Suprapubic skin (tissue), 4 donors: ENCODE data around the gene DPYD. TPM values are rescaled to one million over a fixed set of nuclear protein-coding genes. Genes with fewer than 3 reads are reported as not detected.

Experiments used
- DNase-seq, 2 donors: peaks; one replicate each; pipeline ENCODE4 v3.0.0-alpha.2; 2019; ENCODE audit warnings: low spot score in 2 of 2
- H3K27ac ChIP-seq: fragments of 200-600 bp; sonication (generic); one replicate; pipeline ENCODE4 v1.5.1; 2019
- H3K27me3 ChIP-seq: fragments of 200-600 bp; sonication (generic); one replicate; pipeline ENCODE4 v1.5.1; 2019
- H3K36me3 ChIP-seq: fragments of 200-600 bp; sonication (generic); one replicate; pipeline ENCODE4 v1.5.1; 2019
- H3K4me1 ChIP-seq: fragments of 200-600 bp; sonication (generic); one replicate; pipeline ENCODE4 v1.5.1; 2019
- H3K4me3 ChIP-seq: fragments of 200-600 bp; sonication (generic); one replicate; pipeline ENCODE4 v1.5.1; 2019; ENCODE audit warnings: mild to moderate bottlenecking
- H3K9me3 ChIP-seq: fragments of 200-600 bp; sonication (generic); one replicate; pipeline ENCODE4 v1.5.1; 2019
- CTCF ChIP-seq, 2 donors: fragments of 200-600 bp in 1 of 2; fragments of 450-650 bp in 1 of 2; sonication (generic) in 1 of 2; IDR thresholded peaks; one replicate each; pipeline ENCODE4 v1.5.1; 2016 to 2019; ENCODE audit warnings: antibody characterized with exemption in 2 of 2, mild to moderate bottlenecking in 1 of 2, moderate library complexity in 1 of 2
- EP300 ChIP-seq: sonication (generic); formaldehyde crosslinking; IDR thresholded peaks from one replicate; pipeline ENCODE4 v1.6.1; 2017; ENCODE audit warnings: antibody characterized with exemption
- POLR2A ChIP-seq, 2 donors: fragments of 450-650 bp; IDR thresholded peaks; one replicate each; pipeline ENCODE4 v1.6.1; 2017; ENCODE audit warnings: antibody characterized with exemption in 2 of 2, mild to moderate bottlenecking in 2 of 2, moderate library complexity in 2 of 2
- POLR2AphosphoS5 ChIP-seq, 3 donors: sonication (generic); formaldehyde crosslinking; IDR thresholded peaks; one replicate each; pipeline ENCODE4 v1.6.1; 2017; ENCODE audit warnings: antibody characterized with exemption in 3 of 3
- WGBS: methylation state at CpG from one replicate; pipeline ENCODE4 v1.1.5; 2018; 5-methylcytosine and 5-hydroxymethylcytosine counted together
- total RNA-seq, 4 donors: library from RNA; depleted of rRNA; stranded (reverse); fragments of >200 nt; gene quantifications; one replicate each; pipeline ENCODE4 v1.1.0, GENCODE V29; 2016

The DPYD gene
- total RNA-seq, 4 donors from 2014 or later, result 10.1 to 31.9 (median 11.6) TPM

GRCh38 chr1:97093741-97094140, 827.1 kb downstream of the DPYD start:
- 36% methylated on average over 3 of the region's 3 CpGs for WGBS
- TF ChIP-seq EP300 (no peak), POLR2AphosphoS5 (IDR thresholded peaks at IDR 0.05) (no peak), POLR2A (IDR thresholded peaks at IDR 0.05) (no peak), CTCF (IDR thresholded peaks at IDR 0.05) (no peak)
- Histone ChIP-seq H3K4me3 (no peak overlapping the region), H3K36me3 (no peaks in the 10 kb centered on the region), H3K4me1 (peaks cover 2% of the 10 kb centered on the region), H3K9me3 (no peaks in the 10 kb centered on the region), H3K27me3 (no peaks in the 10 kb centered on the region), H3K27ac (no peak overlapping the region)
- DNase-seq, result no peak

GRCh38 chr1:97092824-97093223, 828.0 kb downstream of the DPYD start:
- Histone ChIP-seq H3K4me3 (no peak overlapping the region), H3K9me3 (no peaks in the 10 kb centered on the region), H3K36me3 (no peaks in the 10 kb centered on the region), H3K4me1 (peaks cover 2% of the 10 kb centered on the region), H3K27me3 (no peaks in the 10 kb centered on the region), H3K27ac (no peak overlapping the region)
- DNase-seq, result no peak
- TF ChIP-seq EP300 (no peak), POLR2AphosphoS5 (IDR thresholded peaks at IDR 0.05) (no peak), CTCF (IDR thresholded peaks at IDR 0.05) (no peak), POLR2A (IDR thresholded peaks at IDR 0.05) (no peak)

GRCh38 chr1:97091679-97092078, 829.2 kb downstream of the DPYD start:
- H3K36me3 ChIP-seq, result no peaks in the 10 kb centered on the region
- H3K4me3 ChIP-seq, result no peak overlapping the region
- no peak overlapping the region for H3K27ac ChIP-seq
- no peak for DNase-seq
- no peaks in the 10 kb centered on the region for H3K9me3 ChIP-seq
- peaks cover 2% of the 10 kb centered on the region for H3K4me1 ChIP-seq
- no peak for TF ChIP-seq POLR2AphosphoS5 (IDR thresholded peaks at IDR 0.05)
- no peak for TF ChIP-seq CTCF (IDR thresholded peaks at IDR 0.05)
- no peak for TF ChIP-seq POLR2A (IDR thresholded peaks at IDR 0.05)
- no peak for TF ChIP-seq EP300
- H3K27me3 ChIP-seq, result no peaks in the 10 kb centered on the region

- H3K36me3 ChIP-seq, result no peaks in the 10 kb centered on the region
- DNase-seq, result no peak
- no peaks in the 10 kb centered on the region for H3K9me3 ChIP-seq
- peaks cover 2% of the 10 kb centered on the region for H3K4me1 ChIP-seq
- no peak overlapping the region for H3K27ac ChIP-seq
- WGBS, result 79% methylated on average over 3 of the region's 3 CpGs
- no peaks in the 10 kb centered on the region for H3K27me3 ChIP-seq
- TF ChIP-seq CTCF (IDR thresholded peaks at IDR 0.05), result no peak
- no peak for TF ChIP-seq POLR2A (IDR thresholded peaks at IDR 0.05)
- TF ChIP-seq POLR2AphosphoS5 (IDR thresholded peaks at IDR 0.05), result no peak
- TF ChIP-seq EP300, result no peak
- H3K4me3 ChIP-seq, result no peak overlapping the region
These were observed 829.6 kb downstream of the DPYD start for GRCh38 chr1:97091263-97091662.

GRCh38 chr1:97090725-97091124, 830.1 kb downstream of the DPYD start:
- H3K27ac ChIP-seq, result no peak overlapping the region
- DNase-seq, result no peak
- TF ChIP-seq CTCF (IDR thresholded peaks at IDR 0.05) (no peak), POLR2A (IDR thresholded peaks at IDR 0.05) (no peak), EP300 (no peak), POLR2AphosphoS5 (IDR thresholded peaks at IDR 0.05) (no peak)
- H3K27me3 ChIP-seq, result no peaks in the 10 kb centered on the region
- H3K4me1 ChIP-seq, result peaks cover 2% of the 10 kb centered on the region
- 96% methylated on average over 3 of the region's 3 CpGs for WGBS
- H3K9me3 ChIP-seq, result no peaks in the 10 kb centered on the region
- H3K36me3 ChIP-seq, result no peaks in the 10 kb centered on the region
- H3K4me3 ChIP-seq, result no peak overlapping the region
